Thyroid gland (tissue), 4 donors: Measurements from ENCODE around the gene BACE1. TPM values are rescaled to one million over a fixed set of nuclear protein-coding genes. Genes with fewer than 3 reads are reported as not detected.
A peak's percentile ranks its signal among the peaks of the same experiment; 100 is the strongest.

Source experiments
- DNase-seq, 2 donors: peaks; one replicate each; pipeline ENCODE4 v3.0.0-alpha.2; 2019
- H3K27ac ChIP-seq, 3 donors: fragments of 200-600 bp; sonication (generic); 1 replicate in 2 of 3; 2 replicates in 1 of 3; pipeline ENCODE4 v1.5.1; 2016 to 2019; ENCODE audit warnings: mild to moderate bottlenecking in 1 of 3, moderate library complexity in 1 of 3
- H3K27me3 ChIP-seq: fragments of 200-600 bp; sonication (generic); one replicate; pipeline ENCODE4 v1.5.1; 2019
- H3K36me3 ChIP-seq, 2 donors: fragments of 200-600 bp; sonication (generic); one replicate each; pipeline ENCODE4 v1.5.1; 2016 to 2019
- H3K4me1 ChIP-seq, 2 donors: fragments of 200-600 bp; sonication (generic); one replicate each; pipeline ENCODE4 v1.5.1; 2017 to 2019
- H3K4me3 ChIP-seq, 3 donors: fragments of 200-600 bp; sonication (generic); replicated peaks in 1 of 3; 1 replicate in 2 of 3; 2 replicates in 1 of 3; pipeline ENCODE4 v1.5.1; 2016; ENCODE audit warnings: mild to moderate bottlenecking in 1 of 3
- H3K9me3 ChIP-seq: fragments of 200-600 bp; sonication (generic); one replicate; pipeline ENCODE4 v1.5.1; 2017
- POLR2A ChIP-seq, 2 donors: fragments of 450-650 bp; IDR thresholded peaks; one replicate each; pipeline ENCODE4 v1.6.1; 2017; ENCODE audit warnings: antibody characterized with exemption in 2 of 2, mild to moderate bottlenecking in 2 of 2, moderate library complexity in 1 of 2
- WGBS, 2 donors: methylation state at CpG; one replicate each; pipeline ENCODE4 v1.1.5; 2017; 5-methylcytosine and 5-hydroxymethylcytosine counted together
- intact Hi-C: fragments of 100-400 bp; cut with DNase I; formaldehyde crosslinking; loops from one replicate; pipeline ENCODE4 v1.15.1; 2023
- total RNA-seq, 4 donors: library from RNA; depleted of rRNA; stranded (reverse); fragments of >200 nt; gene quantifications; one replicate each; pipeline ENCODE4 v1.2.3, GENCODE V29; 2016
- TF ChIP-seq, protein P1 (sequence below), 6 experiments: fragments of 200-600 bp in 3 of 6; fragments of 450-650 bp in 3 of 6; sonication (generic) in 3 of 6; IDR thresholded peaks; one replicate each; pipeline ENCODE4 v1.5.1; 2016 to 2019; ENCODE audit warnings: antibody characterized with exemption in 6 of 6, mild to moderate bottlenecking in 2 of 6, inconsistent platforms in 1 of 6, moderate library complexity in 1 of 6

BACE1 gene
- total RNA-seq = 10 to 100 TPM; 17.6 to 28.4 (median 21.4) TPM

DNA sequence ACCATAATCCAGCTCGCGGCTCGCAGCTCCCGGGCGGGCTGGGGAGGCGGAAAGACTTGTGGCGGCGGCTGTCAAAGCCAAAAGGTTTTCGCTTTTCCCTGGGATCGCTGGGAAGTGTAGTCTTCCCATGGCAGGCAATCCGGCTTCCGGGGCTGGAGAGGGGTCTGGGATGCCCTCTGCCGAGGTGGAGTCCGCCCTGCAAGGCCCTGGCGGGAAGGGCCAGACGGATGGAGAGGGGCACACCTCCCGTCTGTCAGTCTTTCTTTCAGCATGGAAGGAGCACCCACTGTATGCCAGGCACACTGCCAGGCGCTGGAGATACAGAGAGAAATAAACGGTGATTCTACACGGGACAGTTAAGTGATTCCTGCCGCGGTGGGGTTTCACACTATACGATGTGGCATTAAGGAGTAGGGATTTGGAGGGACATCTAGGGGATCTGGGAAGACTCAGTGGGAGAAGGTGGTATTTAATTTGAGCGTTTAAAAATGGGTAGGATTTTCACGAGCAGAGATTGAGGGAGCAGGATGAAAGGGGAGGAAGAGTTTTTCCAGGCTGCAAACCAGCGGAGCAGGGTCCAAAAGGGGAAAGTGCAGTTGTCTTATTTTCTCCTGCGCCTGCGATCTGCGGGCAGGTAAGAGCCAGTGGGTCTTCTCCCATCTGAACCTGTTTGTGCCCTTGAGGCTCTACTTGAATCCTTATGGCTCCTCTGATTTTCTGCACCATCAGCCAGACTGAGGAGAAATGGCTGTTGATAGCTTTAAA, at the start of gene BACE1:
Gene BACE1, minus strand, starts transcription at position 60 of the 765 bp plus-strand sequence. CDS start 461 bp downstream, outside the sequence.
- WGBS, 2 donors = 11 to 14% methylated on average over 21 to 28 of the region's 29 CpGs
- Histone ChIP-seq H3K27ac (peak within 1 kb of the TSS in 1 of 3 donors; percentile 56), H3K9me3 (no peaks in the 10 kb centered on the region), H3K36me3 (no peaks in the 10 kb centered on the region), H3K4me1 (peaks cover 4 to 15% of the 10 kb centered on the region in 2 donors), H3K4me3 (peak within 1 kb of the TSS; percentile 4 to 88 (median 58)), H3K27me3 (no peaks in the 10 kb centered on the region)
- peak; percentile 77 to 79 for DNase-seq
- peak in 1 of 2 donors; percentile 69 for TF ChIP-seq POLR2A (IDR thresholded peaks at IDR 0.05)
- TF ChIP-seq, protein P1, sequence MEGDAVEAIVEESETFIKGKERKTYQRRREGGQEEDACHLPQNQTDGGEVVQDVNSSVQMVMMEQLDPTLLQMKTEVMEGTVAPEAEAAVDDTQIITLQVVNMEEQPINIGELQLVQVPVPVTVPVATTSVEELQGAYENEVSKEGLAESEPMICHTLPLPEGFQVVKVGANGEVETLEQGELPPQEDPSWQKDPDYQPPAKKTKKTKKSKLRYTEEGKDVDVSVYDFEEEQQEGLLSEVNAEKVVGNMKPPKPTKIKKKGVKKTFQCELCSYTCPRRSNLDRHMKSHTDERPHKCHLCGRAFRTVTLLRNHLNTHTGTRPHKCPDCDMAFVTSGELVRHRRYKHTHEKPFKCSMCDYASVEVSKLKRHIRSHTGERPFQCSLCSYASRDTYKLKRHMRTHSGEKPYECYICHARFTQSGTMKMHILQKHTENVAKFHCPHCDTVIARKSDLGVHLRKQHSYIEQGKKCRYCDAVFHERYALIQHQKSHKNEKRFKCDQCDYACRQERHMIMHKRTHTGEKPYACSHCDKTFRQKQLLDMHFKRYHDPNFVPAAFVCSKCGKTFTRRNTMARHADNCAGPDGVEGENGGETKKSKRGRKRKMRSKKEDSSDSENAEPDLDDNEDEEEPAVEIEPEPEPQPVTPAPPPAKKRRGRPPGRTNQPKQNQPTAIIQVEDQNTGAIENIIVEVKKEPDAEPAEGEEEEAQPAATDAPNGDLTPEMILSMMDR (IDR thresholded peaks at IDR 0.05) = peak in 3 of 6 experiments; percentile 10 to 45 (median 35)
- intact Hi-C loops = no loop called here

DNA sequence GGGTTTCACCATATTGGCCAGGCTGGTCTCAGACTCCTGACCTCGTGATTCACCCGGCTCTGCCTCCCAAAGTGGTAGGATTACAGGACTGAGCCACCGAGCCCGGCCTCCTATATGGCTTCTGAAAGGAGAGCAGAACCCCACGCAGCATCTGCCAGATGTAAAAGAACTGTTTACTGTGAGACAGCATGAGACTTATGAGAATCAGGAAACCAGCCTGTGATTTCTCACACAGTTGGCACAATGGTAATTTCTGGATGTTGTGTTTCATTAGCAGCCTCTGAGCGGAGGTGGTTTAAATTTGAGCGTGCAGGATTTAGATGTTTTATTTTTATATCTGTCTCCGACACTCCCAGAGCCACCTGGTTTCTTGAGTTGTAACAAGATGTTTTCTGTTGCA, 45.4 kb upstream of the BACE1 start:
- H3K27ac ChIP-seq = no peak overlapping the region
- no peaks in the 10 kb centered on the region for H3K9me3 ChIP-seq
- intact Hi-C loops = no loop called here
- no peak for DNase-seq
- no peaks in the 10 kb centered on the region for H3K27me3 ChIP-seq
- H3K4me3 ChIP-seq = no peak overlapping the region
- WGBS, 2 donors = 97 to 99% methylated on average over 7 to 8 of the region's 8 CpGs
- TF ChIP-seq, protein P1 (IDR thresholded peaks at IDR 0.05) = no peak
- no peak for TF ChIP-seq POLR2A (IDR thresholded peaks at IDR 0.05)
- H3K36me3 ChIP-seq = peaks cover 17 to 19% of the 10 kb centered on the region in 2 donors
- H3K4me1 ChIP-seq = no peaks in the 10 kb centered on the region

DNA sequence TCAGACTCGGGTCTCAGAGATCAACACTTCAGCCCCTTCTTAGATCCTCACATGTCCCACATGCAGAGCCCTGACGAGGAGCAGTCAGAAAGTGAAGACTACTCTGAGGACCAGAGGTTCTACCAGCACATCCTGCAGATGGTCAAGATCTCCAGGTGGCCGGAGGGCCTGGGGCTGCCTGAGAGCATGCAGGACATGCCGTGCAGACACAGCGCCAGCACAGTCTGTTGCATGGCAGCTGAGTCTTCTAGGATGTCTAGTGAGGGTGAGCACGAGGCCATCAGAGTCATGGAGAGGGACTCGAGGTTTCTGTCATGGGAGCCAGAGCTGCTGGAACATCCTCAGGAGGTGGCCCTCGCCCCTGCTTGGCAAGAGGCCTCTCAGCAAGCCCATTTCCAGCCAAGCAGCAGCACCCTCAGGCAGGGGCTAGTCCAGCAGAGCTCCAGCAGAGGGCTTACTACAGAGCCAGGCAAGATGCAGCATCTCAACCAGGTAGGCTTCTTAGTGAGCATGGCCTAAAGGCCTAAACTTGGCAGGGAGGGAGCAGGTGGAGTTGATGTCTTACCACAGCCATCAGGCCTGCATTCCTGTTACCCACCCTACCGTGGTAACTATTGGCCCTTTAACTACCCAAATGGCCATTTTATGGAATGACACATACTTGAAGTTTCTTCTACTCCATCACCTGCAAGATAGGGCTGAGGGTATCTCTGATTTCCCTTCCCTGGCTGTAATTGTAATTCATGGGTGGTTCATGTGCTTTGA, 40.3 kb upstream of the BACE1 start:
- Histone ChIP-seq H3K36me3 (peaks cover 20 to 26% of the 10 kb centered on the region in 2 donors), H3K27ac (no peak overlapping the region), H3K27me3 (no peaks in the 10 kb centered on the region), H3K4me1 (no peaks in the 10 kb centered on the region), H3K4me3 (no peak overlapping the region), H3K9me3 (no peaks in the 10 kb centered on the region)
- DNase-seq = no peak
- intact Hi-C loops = no loop called here
- WGBS, 2 donors = 88 to 95% methylated on average over 4 to 8 of the region's 9 CpGs
- TF ChIP-seq, protein P1 (IDR thresholded peaks at IDR 0.05) = no peak
- TF ChIP-seq POLR2A (IDR thresholded peaks at IDR 0.05) = no peak

DNA sequence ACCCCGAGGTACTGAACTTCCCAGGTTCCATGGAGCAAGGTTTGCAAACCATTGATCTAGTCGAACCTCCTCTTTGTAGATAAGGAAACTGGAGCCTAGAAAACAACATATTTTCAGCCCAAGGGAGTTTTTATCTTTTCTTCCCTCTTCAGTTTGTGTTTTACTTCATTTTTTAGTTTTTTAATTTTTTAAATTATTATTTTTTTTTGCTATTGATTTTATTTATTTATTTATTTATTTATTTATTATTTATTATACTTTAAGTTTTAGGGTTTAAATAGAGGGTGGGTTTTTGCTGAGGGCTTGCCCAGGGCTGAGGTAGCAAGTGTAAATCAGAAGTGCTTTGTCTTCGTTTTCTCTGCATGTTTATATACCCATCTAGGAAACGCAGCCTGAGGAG, 38.5 kb upstream of the BACE1 start:
- Histone ChIP-seq H3K4me1 (no peaks in the 10 kb centered on the region), H3K36me3 (peaks cover 16 to 26% of the 10 kb centered on the region in 2 donors), H3K27ac (no peak overlapping the region), H3K4me3 (no peak overlapping the region), H3K9me3 (no peaks in the 10 kb centered on the region), H3K27me3 (no peaks in the 10 kb centered on the region)
- TF ChIP-seq, protein P1 (IDR thresholded peaks at IDR 0.05) = no peak
- TF ChIP-seq POLR2A (IDR thresholded peaks at IDR 0.05) = no peak
- WGBS, 2 donors = 93 to 98% methylated on average over 4 of the region's 4 CpGs
- intact Hi-C loops = no loop called here
- no peak for DNase-seq
